GM13977 (cell line): ENCODE measurements around the gene CAPN10.
A peak's percentile ranks its signal among the peaks of the same experiment; 100 is the strongest.

Source experiments
- DNase-seq: peaks from one replicate; pipeline ENCODE4 v3.0.0; 2012; ENCODE audit warnings: low spot score
- CTCF ChIP-seq: IDR thresholded peaks from 2 replicates; pipeline ENCODE4 v1.5.1; 2012; ENCODE audit warnings: mild to moderate bottlenecking, control low read depth; ENCODE audit not compliant: insufficient read depth; ENCODE audit errors: extremely low read depth, missing control alignments
- in situ Hi-C: fragments of 300-500 bp; cut with MboI; formaldehyde crosslinking; loops from one replicate; pipeline ENCODE4 v1.12.0; 2022; ENCODE audit warnings: low sequenced_read_pairs, low pct_unique_long_range_greater_than_20kb, mixed read lengths, inconsistent platforms; ENCODE audit not compliant: unreplicated experiment

CAPN10 gene

GRCh38 chr2:240599141-240599583 is 12.6 kb downstream of the CAPN10 start:
- in situ Hi-C loops, result no loop called here
- no peak for TF ChIP-seq CTCF
- DNase-seq, result no peak

GRCh38 chr2:240600451-240600961 is 14.0 kb downstream of the CAPN10 start:
- in situ Hi-C loops, result no loop called here
- no peak for DNase-seq
- TF ChIP-seq CTCF, result no peak

GRCh38 chr2:240601061-240601830 is 14.7 kb downstream of the CAPN10 start:
- DNase-seq, result no peak
- in situ Hi-C loops, result no loop called here
- no peak for TF ChIP-seq CTCF

- in situ Hi-C loops, result no loop called here
- DNase-seq, result no peak
- no peak for TF ChIP-seq CTCF
Measured at GRCh38 chr2:240601831-240602160, 15.3 kb downstream of the CAPN10 start.

- TF ChIP-seq CTCF, result no peak
- peak; percentile 38 for DNase-seq
- in situ Hi-C loops, result no loop called here
Measured at GRCh38 chr2:240602266-240603050, 15.9 kb downstream of the CAPN10 start.

- no peak for DNase-seq
- in situ Hi-C loops, result no loop called here
- no peak for TF ChIP-seq CTCF
Measured at GRCh38 chr2:240603081-240603835, 16.7 kb downstream of the CAPN10 start.
